KOPT-K1 (cell line): ENCODE data around the gene CAMSAP3.

Source experiments
- H3K27ac ChIP-seq: fragments of 200-600 bp; sonication (generic); 2 replicates; pipeline ENCODE4 v1.5.1; 2016; ENCODE audit warnings: antibody characterized with exemption, mild to moderate bottlenecking, low read depth, low read length; ENCODE audit not compliant: poor library complexity, severe bottlenecking
- H3K36me3 ChIP-seq: fragments of 200-600 bp; sonication (generic); 2 replicates; pipeline ENCODE4 v1.5.1; 2017; ENCODE audit warnings: antibody characterized with exemption, mild to moderate bottlenecking, low read length, moderate library complexity; ENCODE audit not compliant: insufficient read depth
- H3K9me3 ChIP-seq: fragments of 200-600 bp; sonication (generic); 2 replicates; pipeline ENCODE4 v1.5.1; 2017; ENCODE audit warnings: antibody characterized with exemption, low read length, mild to moderate bottlenecking; ENCODE audit not compliant: insufficient read depth, poor library complexity, severe bottlenecking

The CAMSAP3 gene

GRCh38 chr19:7600721-7601120, 5.1 kb downstream of the CAMSAP3 start:
- no peaks in the 10 kb centered on the region for H3K36me3 ChIP-seq
- H3K9me3 ChIP-seq, result no peaks in the 10 kb centered on the region
- no peak overlapping the region for H3K27ac ChIP-seq

GRCh38 chr19:7602240-7602934, 6.7 kb downstream of the CAMSAP3 start:
- Histone ChIP-seq H3K9me3 (no peaks in the 10 kb centered on the region), H3K27ac (no peak overlapping the region), H3K36me3 (no peaks in the 10 kb centered on the region)

- Histone ChIP-seq H3K9me3 (no peaks in the 10 kb centered on the region), H3K36me3 (no peaks in the 10 kb centered on the region), H3K27ac (no peak overlapping the region)
These were observed 7.4 kb downstream of the CAMSAP3 start for GRCh38 chr19:7602935-7603497.

- Histone ChIP-seq H3K36me3 (no peaks in the 10 kb centered on the region), H3K9me3 (no peaks in the 10 kb centered on the region), H3K27ac (no peak overlapping the region)
These were observed 8.3 kb downstream of the CAMSAP3 start for GRCh38 chr19:7603919-7604318.

- H3K27ac ChIP-seq, result no peak overlapping the region
These were observed 10.0 kb downstream of the CAMSAP3 start for GRCh38 chr19:7605490-7606222.

GRCh38 chr19:7606289-7606688, 10.6 kb downstream of the CAMSAP3 start:
- H3K27ac ChIP-seq, result no peak overlapping the region
- H3K9me3 ChIP-seq, result no peaks in the 10 kb centered on the region
- no peaks in the 10 kb centered on the region for H3K36me3 ChIP-seq

More at GRCh38 chr19:7605490-7606222, 10.0 kb downstream of the CAMSAP3 start:
- Histone ChIP-seq H3K36me3 (no peaks in the 10 kb centered on the region), H3K9me3 (no peaks in the 10 kb centered on the region)

- H3K36me3 ChIP-seq, result no peaks in the 10 kb centered on the region
- no peaks in the 10 kb centered on the region for H3K9me3 ChIP-seq
- no peak overlapping the region for H3K27ac ChIP-seq
These were observed 11.7 kb downstream of the CAMSAP3 start for GRCh38 chr19:7607212-7607873.

GRCh38 chr19:7607874-7608560, 12.4 kb downstream of the CAMSAP3 start:
- H3K27ac ChIP-seq, result no peak overlapping the region

GRCh38 chr19:7610491-7611240, 15.0 kb downstream of the CAMSAP3 start:
- H3K36me3 ChIP-seq, result no peaks in the 10 kb centered on the region
- H3K9me3 ChIP-seq, result no peaks in the 10 kb centered on the region
- no peak overlapping the region for H3K27ac ChIP-seq

More at GRCh38 chr19:7607874-7608560, 12.4 kb downstream of the CAMSAP3 start:
- Histone ChIP-seq H3K9me3 (no peaks in the 10 kb centered on the region), H3K36me3 (no peaks in the 10 kb centered on the region)

GRCh38 chr19:7611541-7612279, 16.0 kb downstream of the CAMSAP3 start:
- Histone ChIP-seq H3K36me3 (no peaks in the 10 kb centered on the region), H3K27ac (no peak overlapping the region), H3K9me3 (no peaks in the 10 kb centered on the region)

GRCh38 chr19:7612282-7613274, 16.9 kb downstream of the CAMSAP3 start:
- H3K36me3 ChIP-seq, result no peaks in the 10 kb centered on the region
- no peaks in the 10 kb centered on the region for H3K9me3 ChIP-seq
- H3K27ac ChIP-seq, result no peak overlapping the region

- Histone ChIP-seq H3K27ac (no peak overlapping the region), H3K36me3 (peaks cover 20% of the 10 kb centered on the region; the same call in 1 of the 2 replicates), H3K9me3 (no peaks in the 10 kb centered on the region)
These were observed 19.4 kb downstream of the CAMSAP3 start for GRCh38 chr19:7614859-7615741.
